T-helper 1 cell treated with Interleukin-12 subunit alpha and Interleukin-12 subunit beta and Interleukin-4 antibody, amounts not matched to agents 30 ng/mL and 1 ng/mL, for 36 hours (primary cell): Measurements from ENCODE around the gene MRPS31. TPM values are rescaled to one million over a fixed set of nuclear protein-coding genes. Genes with fewer than 3 reads are reported as not detected.

ENCODE experiments used
- intact Hi-C: fragments of 100-400 bp; cut with micrococcal nuclease; formaldehyde crosslinking; loops from one replicate; pipeline ENCODE4 v1.15.1; 2024
- total RNA-seq: library from RNA; stranded (reverse); gene quantifications from 2 replicates; pipeline ENCODE4 v1.2.3, GENCODE V29; 2022

MRPS31 gene
- total RNA-seq: 34.0 and 34.7 TPM in 2 replicates

DNA sequence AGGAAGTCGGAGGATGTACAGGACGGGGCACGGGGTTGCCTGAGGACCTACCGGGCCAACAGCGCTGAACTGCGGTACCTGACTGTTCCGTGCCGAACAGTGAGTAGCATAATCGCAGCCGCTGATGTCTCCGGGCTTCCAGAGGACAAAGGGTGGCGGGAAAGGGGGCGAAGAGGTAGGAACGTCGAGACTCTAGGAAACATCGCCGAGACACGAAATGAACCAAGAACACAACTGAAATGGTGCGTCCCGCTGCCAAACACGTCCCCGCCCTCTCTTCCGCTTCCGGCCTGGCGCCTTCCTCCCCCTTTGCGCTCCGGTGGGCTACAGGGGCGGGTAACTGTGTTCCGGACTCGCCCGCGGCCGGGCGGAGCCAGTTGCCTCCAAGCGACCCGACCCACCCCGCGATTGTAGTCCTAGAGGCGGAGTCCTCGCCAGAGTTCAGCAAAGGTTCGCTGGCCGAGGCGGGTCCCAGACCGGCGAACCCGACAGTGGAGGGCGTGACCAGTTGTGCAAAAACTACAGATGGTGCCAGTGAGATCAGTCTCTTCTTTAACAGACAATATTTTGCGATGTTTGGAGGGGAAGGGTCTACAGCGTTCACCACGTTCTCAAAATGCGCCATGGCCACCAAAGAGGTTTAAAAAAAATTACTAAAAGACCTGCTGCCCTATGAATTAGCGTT is at the start of gene MRPS31:
TSS of gene MRPS31 (minus strand) at position 257 of the 685 bp plus-strand sequence. CDS start at position 203, 54 bp downstream.
- intact Hi-C loops: loop anchor here (1.0 to 10.0 kb wide), 15 partner anchors 18 to 1734 kb away; partner anchors contain the start of genes COG6, ELF1, FOXO1 and KBTBD6

DNA sequence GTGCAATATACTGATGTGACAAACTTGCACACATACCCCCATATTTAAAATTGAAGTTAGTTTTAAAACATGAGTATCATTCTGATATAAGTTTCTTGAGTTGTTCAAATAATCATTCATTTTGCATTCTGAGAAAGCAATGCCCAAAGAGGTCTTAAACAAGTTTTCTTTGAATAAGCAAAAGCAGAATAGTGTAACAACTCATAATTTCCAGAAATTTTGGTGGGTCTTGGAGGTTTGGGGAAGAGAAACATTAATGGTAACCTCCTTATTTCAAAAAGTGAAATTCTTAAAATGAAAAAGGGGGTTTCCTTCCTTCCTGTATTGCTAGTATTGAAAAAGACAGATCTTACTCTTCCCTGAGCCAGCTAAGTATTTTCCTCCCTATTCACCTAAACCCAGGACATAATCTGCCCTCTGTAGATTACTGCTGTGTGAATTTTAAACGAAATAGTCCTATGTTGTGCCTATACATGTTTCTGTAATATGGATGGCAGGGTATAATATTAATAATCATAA is 48.9 kb upstream of the MRPS31 start:
- intact Hi-C loops: no loop called here

- intact Hi-C loops: no loop called here
Measured at GRCh38 chr13:40818926-40819325, 47.9 kb upstream of the MRPS31 start.

DNA sequence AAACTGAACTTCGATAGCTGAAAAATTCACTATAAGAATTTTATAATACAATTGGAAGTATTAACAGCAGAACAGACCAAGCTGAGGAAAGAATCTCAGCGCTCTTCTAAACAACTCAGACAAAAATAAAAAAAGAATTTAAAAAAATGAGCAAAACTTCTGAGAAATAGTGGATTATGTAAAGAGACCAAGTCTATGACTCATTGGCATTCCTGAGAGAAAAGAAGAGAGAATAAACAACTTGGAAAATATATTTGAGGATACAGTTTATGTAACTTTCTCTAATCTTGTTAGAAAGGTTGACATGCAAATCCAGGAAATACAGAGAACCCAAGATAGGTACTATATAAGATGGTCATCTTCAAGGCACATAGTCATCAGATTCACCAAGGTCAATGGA is 43.8 kb upstream of the MRPS31 start:
- intact Hi-C loops: loop anchor here (1.0 kb wide), 3 partner anchors 38 to 1131 kb away; partner anchors contain the start of gene MRPS31

DNA sequence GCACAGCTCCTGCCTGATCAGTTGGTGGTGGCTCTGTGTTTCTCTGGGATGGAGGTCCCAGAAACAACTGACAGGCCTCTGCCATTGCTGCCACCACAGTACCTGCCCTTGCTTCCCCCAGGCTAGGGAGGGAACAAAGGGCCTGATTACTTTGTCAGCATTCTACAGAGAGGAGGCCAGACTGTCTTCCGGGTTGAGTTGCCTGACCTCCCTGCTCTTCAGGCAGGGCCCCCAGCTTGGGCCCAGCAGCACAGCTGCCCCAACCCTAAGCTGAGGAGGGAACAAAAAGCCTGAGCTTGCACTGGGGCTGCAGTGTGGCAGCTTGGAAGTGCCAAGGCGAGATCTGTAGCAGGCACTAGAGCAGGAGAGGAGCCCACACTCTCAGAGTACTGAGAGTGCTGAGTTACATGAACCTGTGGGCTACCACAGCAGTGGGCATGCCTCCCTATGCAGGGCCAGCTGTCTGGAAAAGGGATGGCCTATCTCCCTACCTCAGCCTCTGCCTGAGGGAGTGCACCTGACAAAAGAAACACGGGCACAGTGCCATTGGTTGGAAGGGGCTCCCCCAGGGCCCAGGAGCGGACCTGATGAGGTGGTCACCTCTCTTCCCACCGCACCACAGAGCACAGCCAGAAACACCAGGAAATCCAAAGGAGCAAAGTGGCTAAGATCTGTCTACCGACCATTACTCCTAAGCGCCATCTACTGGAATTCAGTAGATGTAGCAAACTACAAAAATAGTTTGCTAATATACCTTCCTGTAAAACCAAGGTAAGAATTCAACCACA is 42.9 kb upstream of the MRPS31 start:
- intact Hi-C loops: loop anchor here (1.0 kb wide), 3 partner anchors 37 to 1130 kb away; partner anchors contain the start of gene MRPS31

GRCh38 chr13:40812724-40813445 is 41.9 kb upstream of the MRPS31 start:
- intact Hi-C loops: no loop called here

GRCh38 chr13:40812102-40812501 is 41.1 kb upstream of the MRPS31 start:
- intact Hi-C loops: no loop called here

GRCh38 chr13:40809471-40809870 is 38.5 kb upstream of the MRPS31 start:
- intact Hi-C loops: no loop called here

- intact Hi-C loops: no loop called here
Measured at GRCh38 chr13:40806241-40806640, 35.3 kb upstream of the MRPS31 start.

DNA sequence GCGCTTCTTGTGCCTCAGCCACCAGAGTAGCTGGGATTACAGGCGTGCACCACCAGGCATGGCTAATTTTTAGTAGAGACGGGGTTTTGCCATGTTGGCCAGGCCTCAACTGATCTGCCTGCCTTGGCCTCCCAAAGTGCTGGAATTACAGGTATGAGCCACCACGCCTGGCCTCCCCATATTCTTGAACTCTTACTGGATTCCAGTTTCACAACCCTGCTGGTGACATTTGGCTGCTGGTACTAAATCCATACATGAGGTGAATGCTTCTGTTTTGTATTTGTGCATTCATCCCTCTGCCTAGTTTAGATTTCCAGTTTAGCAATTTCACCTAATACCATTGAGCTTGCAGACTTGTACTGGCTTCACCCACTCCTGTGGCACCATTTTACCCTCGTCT is 32.3 kb upstream of the MRPS31 start:
- intact Hi-C loops: no loop called here

DNA sequence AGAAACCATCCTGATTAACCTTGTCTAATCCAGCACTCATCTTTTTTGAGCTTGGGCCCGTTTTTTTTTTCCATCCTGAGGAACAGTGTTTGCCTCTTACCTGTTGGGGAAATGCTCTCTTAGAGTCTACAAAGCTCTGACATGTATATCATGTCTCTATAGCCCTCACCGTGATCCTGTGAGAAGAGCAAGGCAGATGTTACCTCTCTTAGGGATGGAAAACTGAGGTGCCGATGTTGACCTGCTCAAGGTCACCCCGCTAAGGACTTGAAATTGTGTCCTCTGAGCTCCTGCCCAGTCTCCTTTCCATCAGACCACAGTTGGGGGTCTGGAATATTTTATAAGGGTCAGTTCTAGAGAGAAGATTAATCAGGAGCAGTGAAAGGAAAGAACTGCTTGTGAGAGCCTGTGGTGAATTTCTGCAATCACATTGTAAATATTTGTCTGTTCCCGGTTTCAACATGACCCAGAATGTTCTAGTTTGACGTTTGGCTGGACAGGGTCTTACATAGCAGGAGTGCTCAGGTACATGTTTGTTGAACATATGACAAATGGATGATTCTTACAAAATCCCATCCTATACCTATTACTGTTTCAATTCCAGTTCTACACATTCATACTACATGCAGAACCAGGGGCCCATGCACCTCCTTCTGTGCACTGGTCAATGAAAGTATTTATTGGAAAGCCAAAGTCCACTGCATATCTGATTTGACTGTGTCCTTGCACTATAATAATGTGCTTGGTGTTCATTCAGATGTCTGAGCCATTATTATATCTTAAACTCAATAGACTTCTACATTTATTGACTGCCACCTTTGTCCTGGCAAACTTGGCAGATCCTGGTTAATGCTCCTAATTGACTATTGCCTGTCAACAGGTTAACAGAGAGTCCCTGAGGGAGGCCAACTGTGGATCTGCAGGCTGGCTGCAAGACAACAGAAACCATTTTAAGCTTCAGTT is 30.5 kb upstream of the MRPS31 start:
- intact Hi-C loops: no loop called here

DNA sequence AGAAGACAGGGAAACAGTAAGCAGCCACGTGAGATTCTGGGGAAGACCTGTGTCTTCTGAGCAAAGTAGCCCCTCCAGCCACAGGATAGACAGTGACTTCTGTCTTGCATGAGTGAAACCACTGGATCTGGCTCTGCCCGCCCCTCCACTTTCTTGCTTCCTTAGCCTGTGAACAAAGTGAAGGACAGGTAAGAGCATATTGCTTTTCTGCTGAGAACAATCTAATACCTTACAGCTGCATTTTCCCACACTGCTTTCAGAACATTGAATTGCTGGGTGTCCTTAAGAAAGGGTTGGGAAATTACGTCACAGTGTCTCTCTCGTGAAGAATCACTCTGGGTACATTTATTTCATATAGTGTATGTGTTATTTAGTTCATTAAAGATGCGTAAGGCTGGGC is 29.6 kb upstream of the MRPS31 start:
- intact Hi-C loops: no loop called here

GRCh38 chr13:40799508-40799907 is 28.5 kb upstream of the MRPS31 start:
- intact Hi-C loops: no loop called here

- intact Hi-C loops: no loop called here
Measured at GRCh38 chr13:40798380-40798779, 27.4 kb upstream of the MRPS31 start.

DNA sequence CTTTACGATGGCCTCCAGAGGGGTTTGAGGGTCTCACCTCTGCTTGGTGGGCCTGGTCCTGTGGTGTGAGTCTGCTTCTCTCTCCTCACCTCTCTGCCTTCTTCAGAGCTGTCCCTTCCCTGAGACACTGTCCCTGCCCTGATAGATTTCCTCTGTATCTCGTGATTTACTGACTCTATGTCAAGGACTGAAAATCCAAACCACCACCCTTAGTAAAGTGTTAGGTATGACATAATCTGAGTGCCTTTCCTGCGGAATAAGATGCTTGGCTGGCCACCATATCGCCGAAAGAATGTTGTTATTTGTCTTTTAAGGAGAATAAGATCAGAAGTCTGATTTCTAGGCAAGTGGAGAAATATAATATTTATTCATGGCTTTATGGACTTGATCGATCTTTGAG is 25.7 kb upstream of the MRPS31 start:
- intact Hi-C loops: no loop called here

DNA sequence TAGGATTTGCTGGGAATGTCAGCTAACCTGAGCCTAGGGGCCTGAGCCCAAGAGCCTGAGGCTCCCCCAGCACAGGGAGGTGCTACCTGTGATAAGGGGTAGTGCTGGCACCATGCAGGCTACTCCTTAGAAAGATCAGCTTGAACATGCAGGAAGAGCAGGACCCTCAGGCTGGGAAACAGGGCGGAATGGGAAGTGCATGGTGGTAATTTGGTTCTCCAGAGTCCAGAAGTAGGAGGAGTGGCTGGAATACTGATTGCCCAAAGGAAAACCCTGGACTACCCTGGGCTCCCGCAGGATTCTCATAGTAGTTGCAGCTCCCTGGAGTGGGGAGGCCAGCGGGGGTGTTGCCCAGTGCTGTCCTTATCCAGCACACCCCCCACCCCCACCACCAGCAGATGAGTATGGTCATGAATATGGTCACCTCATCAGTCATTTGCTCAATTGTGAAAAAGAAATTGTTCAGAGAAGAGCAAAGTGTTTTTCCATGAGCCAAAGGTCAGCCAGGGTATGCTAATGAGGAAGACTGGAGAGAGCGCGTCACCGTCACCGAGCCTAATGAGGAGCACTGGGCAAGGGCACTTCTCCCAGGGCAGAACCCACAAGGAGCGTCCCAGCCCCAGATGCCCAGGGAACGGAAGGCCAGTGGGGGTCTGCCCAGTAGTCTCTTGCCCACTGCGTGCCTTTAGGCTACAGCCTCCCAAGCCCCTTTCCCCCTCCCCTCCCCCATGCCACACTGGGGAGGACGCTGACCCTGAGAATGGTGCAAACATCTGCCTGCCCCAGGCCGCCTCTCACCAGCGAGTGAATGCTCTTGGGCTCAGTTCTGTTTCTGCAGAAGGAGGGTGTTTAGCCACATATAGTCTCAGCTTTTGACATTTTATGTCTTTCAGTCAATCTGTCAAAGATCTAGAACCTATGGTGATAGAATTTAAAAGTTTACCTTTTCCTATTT is 23.7 kb upstream of the MRPS31 start:
- intact Hi-C loops: no loop called here

GRCh38 chr13:40793339-40793738 is 22.3 kb upstream of the MRPS31 start:
- intact Hi-C loops: no loop called here

DNA sequence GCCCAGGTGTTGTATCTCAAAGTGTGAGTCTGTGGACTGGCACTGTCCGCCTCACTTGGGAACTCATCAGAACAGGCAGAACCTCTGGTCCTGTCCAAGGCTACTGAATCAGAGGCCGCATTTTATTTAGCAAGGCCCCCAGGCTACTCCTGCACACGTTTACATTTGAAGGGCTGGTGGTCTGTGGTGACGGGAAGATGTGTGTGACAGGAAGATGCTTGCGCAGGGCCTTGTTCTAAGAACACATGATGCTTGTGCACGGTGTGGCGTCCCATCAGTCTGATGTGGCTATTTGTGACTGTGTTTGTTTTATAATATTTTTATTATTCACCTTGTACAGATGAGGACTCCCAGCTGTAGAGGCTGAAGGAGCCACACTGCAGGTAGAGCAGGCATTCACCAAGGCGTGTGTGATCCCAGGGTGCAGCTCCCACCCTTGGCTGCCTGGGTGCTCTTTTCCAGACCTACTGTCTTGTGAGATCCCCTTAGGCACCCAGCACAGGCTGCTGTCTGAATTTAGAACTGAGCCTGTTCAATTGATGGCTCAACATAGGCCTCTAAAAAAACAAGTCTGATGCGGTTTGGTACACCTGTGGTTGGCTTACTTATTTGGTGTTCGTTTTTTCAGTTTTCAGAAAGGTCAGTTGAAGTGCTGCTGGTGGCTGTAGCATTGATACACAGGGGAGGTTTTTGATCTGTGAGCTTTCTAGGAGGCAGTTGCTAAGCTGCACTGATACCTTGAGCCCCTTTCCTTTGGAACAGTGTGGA is 21.5 kb upstream of the MRPS31 start:
- intact Hi-C loops: no loop called here
